HG02943 (cell line): ENCODE data around the gene TPST1.

Source experiments
- ATAC-seq: cut with Tn5 transposase; IDR thresholded peaks from one replicate; pipeline ENCODE4 v1.9.1; 2021; ENCODE audit warnings: mild to moderate bottlenecking, low read depth, moderate library complexity; ENCODE audit not compliant: unreplicated experiment

The TPST1 gene

GRCh38 chr7:66281678-66282590, 76.8 kb downstream of the TPST1 start:
- no peak for ATAC-seq

- ATAC-seq, result no peak
Observed at GRCh38 chr7:66282591-66282935, 77.4 kb downstream of the TPST1 start.

DNA sequence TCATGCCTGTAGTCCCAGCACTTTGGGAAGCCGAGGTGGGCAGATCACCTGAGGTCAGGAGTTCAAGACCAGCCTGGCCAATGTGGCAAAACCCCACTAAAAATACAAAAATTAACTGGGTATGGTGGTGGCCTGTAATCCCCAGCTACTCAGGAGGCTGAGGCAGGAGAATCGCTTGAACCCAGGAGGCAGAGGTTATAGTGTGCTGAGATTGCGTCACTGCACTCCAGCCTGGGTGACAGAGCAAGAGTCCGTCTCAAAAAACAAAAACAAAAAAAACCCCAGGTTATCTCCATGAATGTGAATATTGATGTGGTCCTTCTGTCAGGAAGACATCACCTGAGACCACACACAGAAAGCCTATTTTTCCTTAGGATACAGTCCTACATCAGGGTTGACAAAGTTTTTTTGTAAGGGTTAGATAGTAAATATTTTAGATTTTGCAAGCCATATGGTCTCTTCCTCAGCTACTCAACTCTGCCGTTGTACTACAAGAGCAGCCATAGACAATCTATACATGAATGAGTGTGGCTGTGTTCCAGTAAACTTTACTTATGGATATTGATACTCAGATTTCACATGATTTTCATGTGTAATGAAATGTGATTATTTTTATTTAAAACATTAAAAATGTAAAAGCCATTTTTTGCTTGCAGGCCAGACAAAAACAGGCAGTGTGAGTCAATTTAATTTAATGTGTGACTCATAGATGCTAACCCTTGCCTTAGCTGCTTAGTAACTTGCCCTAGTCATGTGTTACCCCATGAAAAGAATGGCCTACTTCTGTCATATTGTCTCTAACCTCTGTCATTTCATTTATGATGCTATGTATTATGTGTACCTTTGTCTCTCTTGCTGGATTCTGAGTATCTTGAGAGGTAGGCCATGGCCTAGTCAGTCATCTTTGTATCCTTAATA, 78.1 kb downstream of the TPST1 start:
- ATAC-seq, result no peak

DNA sequence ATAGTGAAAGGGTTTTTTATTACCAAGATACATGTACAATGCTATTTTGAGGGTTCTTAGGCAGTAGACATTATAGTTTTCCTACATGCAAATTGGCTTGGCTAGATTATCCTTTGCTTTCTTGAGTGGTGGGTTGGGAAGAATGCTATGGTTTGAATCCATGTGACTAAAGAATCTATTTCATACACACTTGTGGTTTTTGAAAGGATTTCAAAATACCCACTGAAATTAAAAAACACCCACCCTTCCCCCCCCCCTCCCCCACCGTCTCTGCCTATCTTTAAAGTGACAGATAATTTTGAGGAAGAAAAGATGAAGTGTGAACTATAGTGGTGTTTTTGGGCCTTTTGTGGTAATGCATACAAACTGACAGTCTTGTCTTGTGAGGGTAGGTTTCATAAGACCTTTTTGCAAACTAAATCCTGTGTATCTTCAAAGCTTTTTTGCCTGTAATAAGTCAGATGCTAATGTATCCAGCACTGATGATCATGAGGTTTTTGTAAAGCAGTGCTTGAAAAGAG, 90.9 kb downstream of the TPST1 start:
- no peak for ATAC-seq

DNA sequence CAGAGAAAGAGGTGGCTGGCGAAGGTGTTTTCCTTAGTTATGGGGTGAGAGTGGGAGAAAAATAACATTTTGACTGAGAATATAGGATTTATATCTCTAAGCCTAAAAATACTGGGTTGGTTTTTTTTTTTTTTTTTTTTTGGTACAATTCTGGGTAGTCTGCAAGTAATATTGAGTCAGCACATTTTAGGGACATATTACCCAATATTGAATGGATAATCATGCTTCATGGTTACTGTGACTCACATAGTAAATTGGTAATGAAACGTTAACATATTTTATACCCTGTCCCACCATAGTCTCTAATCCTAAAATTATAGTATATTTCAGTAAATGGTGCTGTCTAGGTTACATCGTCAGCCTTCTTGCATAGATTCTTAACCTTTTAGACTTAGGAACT, 91.4 kb downstream of the TPST1 start:
- ATAC-seq, result no peak

DNA sequence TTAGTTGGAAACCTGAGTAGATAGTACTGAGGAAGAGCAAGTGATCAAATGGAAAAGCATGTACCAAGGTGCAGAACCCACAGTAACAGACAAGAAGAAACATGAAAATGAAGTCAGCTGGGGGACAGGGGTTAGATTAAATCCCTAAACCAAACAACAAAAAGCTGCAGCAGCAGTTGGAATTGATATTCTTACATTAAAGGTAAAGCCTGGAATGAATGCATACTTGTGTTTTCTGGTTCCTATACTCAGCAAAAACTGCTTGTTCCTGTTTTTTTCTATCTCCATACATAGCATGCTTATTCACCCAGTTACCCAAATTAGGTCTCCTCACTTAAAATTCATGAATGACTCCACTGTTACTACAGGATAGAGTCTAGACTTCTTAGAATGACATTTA, 92.4 kb downstream of the TPST1 start:
- no peak for ATAC-seq

DNA sequence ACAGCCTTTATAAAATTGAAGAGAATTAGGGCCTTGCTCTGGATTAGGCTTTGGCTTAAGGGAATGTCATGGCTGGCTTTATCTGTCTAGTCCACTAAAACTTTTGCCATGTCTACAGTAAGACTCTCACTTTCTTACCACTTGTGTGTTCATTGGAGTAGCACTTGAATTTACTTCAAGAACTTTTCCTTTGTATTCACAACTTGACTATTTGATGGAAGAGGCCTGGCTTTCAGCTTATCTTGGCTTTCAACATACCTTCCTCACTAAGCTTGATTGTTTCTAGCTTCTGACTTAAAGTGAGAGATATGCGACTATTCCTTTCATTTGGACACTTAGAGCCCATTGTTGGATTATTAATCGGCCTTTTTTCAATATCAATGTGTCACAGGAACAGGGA, 96.1 kb downstream of the TPST1 start:
- ATAC-seq, result no peak

DNA sequence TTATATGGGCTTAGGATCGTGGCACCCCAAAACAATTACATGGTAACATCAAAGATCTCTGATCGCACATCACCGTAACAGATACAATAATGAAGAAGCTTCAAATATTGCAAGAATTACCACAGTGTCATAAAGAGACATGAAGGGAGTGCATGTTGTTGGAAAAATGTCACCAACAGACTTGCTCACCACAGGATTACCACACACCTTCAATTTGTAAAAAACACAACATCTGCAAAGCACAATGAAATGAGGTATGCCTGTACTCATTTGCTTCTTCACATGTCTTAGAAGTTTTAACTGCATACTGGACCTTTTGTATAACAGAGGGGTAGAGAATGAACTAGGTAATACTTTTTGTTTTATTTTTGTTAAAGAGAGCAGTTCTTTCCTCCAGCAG, 96.6 kb downstream of the TPST1 start:
- ATAC-seq, result no peak

- no peak for ATAC-seq
Observed at GRCh38 chr7:66303454-66304155, 98.5 kb downstream of the TPST1 start.

- no peak for ATAC-seq
Observed at GRCh38 chr7:66304536-66304935, 99.4 kb downstream of the TPST1 start.

DNA sequence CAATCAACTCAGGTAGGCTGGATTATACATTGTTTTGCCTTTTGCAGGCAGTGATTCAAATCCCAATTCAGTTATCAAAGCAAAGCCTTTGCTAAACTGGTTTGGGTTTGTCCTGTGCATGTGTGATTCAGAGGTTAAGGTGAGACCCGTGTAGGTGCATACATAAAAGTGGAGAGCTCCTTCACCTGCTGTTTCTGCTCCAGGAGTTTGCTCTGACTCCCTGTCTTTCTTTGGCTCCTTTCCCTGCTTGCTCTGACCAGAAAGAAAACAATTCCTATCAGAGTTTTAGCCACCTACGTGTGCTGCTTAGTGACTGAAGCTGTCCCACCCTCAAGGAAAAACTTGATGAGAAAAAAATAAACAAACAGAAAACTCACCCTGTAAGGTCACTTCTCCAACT, 101.1 kb downstream of the TPST1 start:
- ATAC-seq, result no peak

- ATAC-seq, result no peak
Observed at GRCh38 chr7:66307591-66308215, 102.6 kb downstream of the TPST1 start.

GRCh38 chr7:66308411-66308810, 103.3 kb downstream of the TPST1 start:
- ATAC-seq, result no peak

DNA sequence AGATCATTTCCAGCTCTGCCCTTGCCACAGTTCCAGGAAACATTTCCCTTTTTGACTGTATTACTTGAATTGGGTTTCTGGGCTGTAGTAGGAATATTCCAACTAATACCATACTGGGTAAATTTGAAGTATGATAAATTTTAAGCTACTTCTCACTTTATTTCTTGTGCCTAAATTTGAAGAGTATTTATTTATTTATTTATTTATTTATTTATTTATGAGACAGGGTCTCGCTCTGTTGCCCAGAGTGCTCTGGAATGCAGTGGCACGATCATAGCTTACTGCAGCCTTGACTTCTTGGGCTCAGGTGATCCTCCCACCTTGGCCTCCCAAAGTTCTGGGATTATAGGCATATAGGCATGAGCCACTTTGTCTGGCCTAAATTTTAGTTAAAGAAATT, 105.5 kb downstream of the TPST1 start:
- ATAC-seq, result no peak

GRCh38 chr7:66313886-66314568, 108.9 kb downstream of the TPST1 start:
- no peak for ATAC-seq

DNA sequence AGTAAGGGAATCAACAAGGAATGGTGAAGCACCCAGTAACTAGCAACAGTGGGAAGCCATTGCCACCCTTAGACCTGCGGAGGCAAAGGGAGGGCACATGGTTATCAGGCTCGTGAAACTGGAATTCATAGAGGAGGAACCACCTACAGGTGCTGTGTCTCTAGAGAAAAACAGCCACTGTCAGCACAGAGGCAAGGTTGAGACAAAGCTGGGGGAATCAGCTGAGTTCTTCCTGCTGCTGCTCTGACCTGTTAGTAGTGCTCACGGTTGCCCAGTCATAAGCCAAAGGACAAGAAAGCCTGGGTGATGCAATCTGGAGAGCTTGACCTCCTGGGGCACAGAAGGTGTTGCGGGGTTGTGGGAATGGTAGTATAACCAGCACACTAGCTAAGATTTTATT, 110.1 kb downstream of the TPST1 start:
- no peak for ATAC-seq

GRCh38 chr7:66319407-66319979, 114.4 kb downstream of the TPST1 start:
- ATAC-seq, result no peak

- no peak for ATAC-seq
Observed at GRCh38 chr7:66321283-66321682, 116.1 kb downstream of the TPST1 start.

- ATAC-seq, result no peak
Observed at GRCh38 chr7:66323114-66323796, 118.1 kb downstream of the TPST1 start.
